ENCODE data around the gene GNB2. TPM values are rescaled to one million over a fixed set of nuclear protein-coding genes. Genes with fewer than 3 reads are reported as not detected.

GNB2 gene
- total RNA-seq, 1 experiment from 2014 or later = 299 TPM

- peaks cover 14% of the 10 kb centered on the region; the same call in 1 of the 2 replicates for H3F3A ChIP-seq (ENCODE audit: insufficient read depth, low read depth)
- intact Hi-C loops (cut with micrococcal nuclease; ENCODE audit: unreplicated experiment) = loop anchor here (1.0 to 5.0 kb wide), 7 partner anchors 97 to 372 kb away; partner anchors contain the start of genes SLC12A9, TRIP6 and UFSP1
- H3K27me3 ChIP-seq (ENCODE audit: insufficient read depth, low read depth) = no peaks in the 10 kb centered on the region
- H3K4me1 ChIP-seq (replicated peaks; ENCODE audit: insufficient read depth) = peaks cover 12% of the 10 kb centered on the region; the same call in 1 of the 2 replicates
- H3K9me2 ChIP-seq (ENCODE audit: insufficient read depth) = no peaks in the 10 kb centered on the region
- peak; percentile 43 to 86 for DNase-seq
- ChIA-PET CTCF (interaction anchor here (0.6 to 2.0 kb wide), 21 partner anchors 9 to 539 kb away, joined by 3 to 25 read pairs (median 6); partner anchors contain the start of genes EPHB4, FBXO24, FIS1 and LRCH4), POLR2A (ENCODE audit: unreplicated experiment) (interaction anchor here (0.5 to 1.5 kb wide), 18 partner anchors 8 to 385 kb away, joined by 3 to 29 read pairs (median 5); partner anchors contain the start of genes EPHB4, FBXO24, MEPCE and MOSPD3)
- no peaks in the 10 kb centered on the region for H3K36me3 ChIP-seq (ENCODE audit: low read depth)
- H3K9me3 ChIP-seq (ENCODE audit: insufficient read depth, low read depth) = no peaks in the 10 kb centered on the region
- BruUV-seq (replicated peaks) = TSS peak; percentile 92
- H4K20me1 ChIP-seq (ENCODE audit: insufficient read depth) = no peaks in the 10 kb centered on the region
- H3K27ac ChIP-seq = peak overlapping the region; percentile 43
- H3K4me2 ChIP-seq = peak overlapping the region; percentile 79
- peak overlapping the region; percentile 86 for H3K4me3 ChIP-seq
- H3K79me2 ChIP-seq (ENCODE audit: low read depth) = peaks cover 22% of the 10 kb centered on the region
- TF ChIP-seq EZH2 (IDR thresholded peaks at IDR 0.05; ENCODE audit: low read depth) (no peak), CTCF (conservative IDR thresholded peaks at IDR 0.05) (peak; percentile 93)
- peak overlapping the region; percentile 84 for H2AFZ ChIP-seq
Measured at GRCh38 chr7:100705320-100705752, 31.8 kb downstream of the GNB2 start.

GRCh38 chr7:100705753-100706671 lies 32.5 kb downstream of the GNB2 start, which contains the start of gene POP7:
Gene POP7, plus strand, starts transcription at chr7:100706121. Its CDS starts 710 bp downstream, at chr7:100706831.
- Histone ChIP-seq H3F3A (ENCODE audit: insufficient read depth, low read depth) (peaks cover 14% of the 10 kb centered on the region; the same call in 1 of the 2 replicates), H3K9me3 (ENCODE audit: insufficient read depth, low read depth) (no peaks in the 10 kb centered on the region), H4K20me1 (ENCODE audit: insufficient read depth) (no peaks in the 10 kb centered on the region), H2AFZ (peak within 1 kb of the TSS; percentile 96), H3K36me3 (ENCODE audit: low read depth) (no peaks in the 10 kb centered on the region), H3K27me3 (ENCODE audit: insufficient read depth, low read depth) (no peaks in the 10 kb centered on the region), H3K4me3 (peak within 1 kb of the TSS; percentile 86), H3K27ac (peak within 1 kb of the TSS; percentile 43), H3K4me2 (peak within 1 kb of the TSS; percentile 79), H3K9me2 (ENCODE audit: insufficient read depth) (no peaks in the 10 kb centered on the region), H3K4me1 (replicated peaks; ENCODE audit: insufficient read depth) (peaks cover 12% of the 10 kb centered on the region; the same call in 1 of the 2 replicates), H3K79me2 (ENCODE audit: low read depth) (peaks cover 22% of the 10 kb centered on the region)
- peak; percentile 91 to 99 for DNase-seq
- intact Hi-C loops (cut with micrococcal nuclease; ENCODE audit: unreplicated experiment) = loop anchor here (1.0 to 5.0 kb wide), 8 partner anchors 19 to 371 kb away; partner anchors contain the start of genes SLC12A9, TRIP6 and UFSP1
- TF ChIP-seq CTCF (conservative IDR thresholded peaks at IDR 0.05) (no peak), EZH2 (IDR thresholded peaks at IDR 0.05; ENCODE audit: low read depth) (no peak)
- CTCF ChIA-PET = interaction anchor here (0.5 to 2.0 kb wide), 25 partner anchors 8 to 538 kb away, joined by 3 to 25 read pairs (median 6); partner anchors contain the start of genes EPHB4, FBXO24, FIS1 and LRCH4
- TSS peak; percentile 79 for BruUV-seq (replicated peaks)
- POLR2A ChIA-PET (ENCODE audit: unreplicated experiment) = interaction anchor here (0.5 to 1.5 kb wide), 24 partner anchors 8 to 787 kb away, joined by 3 to 29 read pairs (median 5); partner anchors contain the start of genes EPHB4, FBXO24, MEPCE and MOSPD3

Data from PC-9 (cell line).